WTC11 (cell line): ENCODE data around the gene SINHCAF. TPM values are rescaled to one million over a fixed set of nuclear protein-coding genes. Genes with fewer than 3 reads are reported as not detected.

Source experiments
- ATAC-seq: fragments of 200-7000 bp; cut with Tn5 transposase; 2 replicates; pipeline ENCODE4 v1.10.0; 2021; ENCODE audit warnings: mild to moderate bottlenecking, moderate library complexity
- CTCF ChIA-PET: fragments of 300-600 bp; sonication (Branson Sonifier 250); formaldehyde crosslinking; loops from one replicate; lab custom pipeline; 2021; ENCODE audit warnings: antibody characterized with exemption; lab: Charles Lee
- POLR2A ChIA-PET: fragments of 350-600 bp; sonication (Branson Sonifier 250); formaldehyde crosslinking; loops from one replicate; lab custom pipeline; 2021; ENCODE audit warnings: antibody characterized with exemption; lab: Charles Lee
- DNase-seq: peaks from one replicate; pipeline ENCODE4 v3.0.0; 2021; ENCODE audit warnings: low spot score
- H3K27ac Mint-ChIP-seq: 2 replicates; pipeline ENCODE4 v1.8.0; 2021; ENCODE audit warnings: mixed read lengths
- H3K27me3 Mint-ChIP-seq: 2 replicates; pipeline ENCODE4 v1.8.0; 2021; ENCODE audit warnings: low read depth, mild to moderate bottlenecking, moderate library complexity, mixed read lengths
- H3K36me3 Mint-ChIP-seq: 2 replicates; pipeline ENCODE4 v1.8.0; 2021; ENCODE audit warnings: mixed read lengths
- H3K4me1 Mint-ChIP-seq: 2 replicates; pipeline ENCODE4 v1.8.0; 2022; ENCODE audit warnings: mixed read lengths
- H3K4me3 Mint-ChIP-seq: 2 replicates; pipeline ENCODE4 v1.8.0; 2021; ENCODE audit warnings: mild to moderate bottlenecking, moderate library complexity, mixed read lengths
- H3K9me3 Mint-ChIP-seq: 2 replicates; pipeline ENCODE4 v1.8.0; 2021; ENCODE audit warnings: mixed read lengths
- CREB1 ChIP-seq: sonication (generic); formaldehyde crosslinking; IDR thresholded peaks from 2 replicates; pipeline ENCODE4 v1.8.0; 2023; ENCODE audit warnings: mild to moderate bottlenecking, missing genetic modification reagents
- ELF4 ChIP-seq: sonication (generic); formaldehyde crosslinking; IDR thresholded peaks from 2 replicates; pipeline ENCODE4 v1.8.1; 2022; ENCODE audit warnings: low read depth, mild to moderate bottlenecking, moderate library complexity, missing genetic modification reagents
- EMX1 ChIP-seq: fragments of 250-450 bp; sonication (Bioruptor Pico); IDR thresholded peaks from 2 replicates; pipeline ENCODE4 v1.8.0; 2021; ENCODE audit warnings: mild to moderate bottlenecking
- ETV6 ChIP-seq: sonication (generic); formaldehyde crosslinking; IDR thresholded peaks from 2 replicates; pipeline ENCODE4 v1.8.1; 2022; ENCODE audit warnings: mild to moderate bottlenecking, missing genetic modification reagents
- GTF2I ChIP-seq: fragments of 250-450 bp; sonication (Bioruptor Pico); conservative IDR thresholded peaks from 2 replicates; pipeline ENCODE4 v1.4.0; 2021; ENCODE audit warnings: mild to moderate bottlenecking
- IRF2 ChIP-seq: sonication (generic); formaldehyde crosslinking; IDR thresholded peaks from 2 replicates; pipeline ENCODE4 v1.8.0; 2022; ENCODE audit warnings: low read depth, missing genetic modification reagents, borderline replicate concordance
- MXD4 ChIP-seq: fragments of 250-450 bp; sonication (Bioruptor Pico); IDR thresholded peaks from 2 replicates; pipeline ENCODE4 v1.8.0; 2021; ENCODE audit warnings: mild to moderate bottlenecking, moderate library complexity, borderline replicate concordance
- NFE2L1 ChIP-seq: sonication (generic); formaldehyde crosslinking; IDR thresholded peaks from 2 replicates; pipeline ENCODE4 v1.8.1; 2023; ENCODE audit warnings: missing genetic modification reagents
- ZBTB21 ChIP-seq: sonication (generic); formaldehyde crosslinking; IDR thresholded peaks from 2 replicates; pipeline ENCODE4 v1.8.1; 2023; ENCODE audit warnings: mild to moderate bottlenecking, missing genetic modification reagents, borderline replicate concordance
- ZNF423 ChIP-seq: fragments of 250-450 bp; sonication (Bioruptor Pico); IDR thresholded peaks from 2 replicates; pipeline ENCODE4 v2.1.2; 2022; ENCODE audit warnings: mild to moderate bottlenecking, moderate library complexity
- total RNA-seq: library from RNA; stranded (reverse); gene quantifications from 3 replicates; pipeline ENCODE4 v1.2.3, GENCODE V29; 2021
- TF ChIP-seq, protein P1 (sequence below): sonication (generic); formaldehyde crosslinking; IDR thresholded peaks from 2 replicates; pipeline ENCODE4 v1.8.0; 2023; ENCODE audit warnings: missing genetic modification reagents, mild to moderate bottlenecking, borderline replicate concordance
- TF ChIP-seq, protein P2 (sequence below): sonication (generic); formaldehyde crosslinking; IDR thresholded peaks from 2 replicates; pipeline ENCODE4 v1.8.0; 2023; ENCODE audit warnings: missing genetic modification reagents
- TF ChIP-seq, protein P3 (sequence below): sonication (generic); formaldehyde crosslinking; IDR thresholded peaks from 2 replicates; pipeline ENCODE4 v1.8.0; 2022; ENCODE audit warnings: mild to moderate bottlenecking, missing genetic modification reagents
- TF ChIP-seq, protein P4 (sequence below): sonication (generic); formaldehyde crosslinking; IDR thresholded peaks from 2 replicates; pipeline ENCODE4 v1.8.1; 2022; ENCODE audit warnings: missing genetic modification reagents, borderline replicate concordance
- TF ChIP-seq, protein P5 (sequence below): sonication (generic); formaldehyde crosslinking; IDR thresholded peaks from 2 replicates; pipeline ENCODE4 v1.8.1; 2022; ENCODE audit warnings: mild to moderate bottlenecking, missing genetic modification reagents, moderate library complexity, borderline replicate concordance
- TF ChIP-seq, protein P6 (sequence below): sonication (generic); formaldehyde crosslinking; IDR thresholded peaks from 2 replicates; pipeline ENCODE4 v1.8.1; 2023; ENCODE audit warnings: mild to moderate bottlenecking, missing genetic modification reagents, borderline replicate concordance

The SINHCAF gene
- total RNA-seq, 1 experiment from 2014 or later: 407 TPM

DNA sequence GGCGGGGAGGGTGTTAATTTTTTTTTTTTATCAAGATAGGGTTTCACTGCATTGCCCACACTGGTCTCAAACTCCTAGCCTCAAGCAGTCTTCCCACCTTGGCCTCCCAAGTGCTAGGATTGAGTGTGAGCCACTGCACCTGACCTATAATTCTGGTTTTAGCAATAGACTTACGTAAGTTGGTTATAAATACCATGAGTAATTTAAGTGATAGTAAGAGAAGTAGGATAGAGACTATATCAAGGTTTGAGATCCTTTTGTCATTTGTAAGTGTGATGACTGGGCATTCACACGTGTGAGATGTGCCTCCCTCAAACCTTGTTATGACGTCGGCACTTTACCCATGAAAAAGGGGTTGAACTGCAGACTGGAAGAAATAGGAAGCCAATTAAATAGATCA, 22.5 kb downstream of the SINHCAF start (continued):
- TF ChIP-seq, protein P1, sequence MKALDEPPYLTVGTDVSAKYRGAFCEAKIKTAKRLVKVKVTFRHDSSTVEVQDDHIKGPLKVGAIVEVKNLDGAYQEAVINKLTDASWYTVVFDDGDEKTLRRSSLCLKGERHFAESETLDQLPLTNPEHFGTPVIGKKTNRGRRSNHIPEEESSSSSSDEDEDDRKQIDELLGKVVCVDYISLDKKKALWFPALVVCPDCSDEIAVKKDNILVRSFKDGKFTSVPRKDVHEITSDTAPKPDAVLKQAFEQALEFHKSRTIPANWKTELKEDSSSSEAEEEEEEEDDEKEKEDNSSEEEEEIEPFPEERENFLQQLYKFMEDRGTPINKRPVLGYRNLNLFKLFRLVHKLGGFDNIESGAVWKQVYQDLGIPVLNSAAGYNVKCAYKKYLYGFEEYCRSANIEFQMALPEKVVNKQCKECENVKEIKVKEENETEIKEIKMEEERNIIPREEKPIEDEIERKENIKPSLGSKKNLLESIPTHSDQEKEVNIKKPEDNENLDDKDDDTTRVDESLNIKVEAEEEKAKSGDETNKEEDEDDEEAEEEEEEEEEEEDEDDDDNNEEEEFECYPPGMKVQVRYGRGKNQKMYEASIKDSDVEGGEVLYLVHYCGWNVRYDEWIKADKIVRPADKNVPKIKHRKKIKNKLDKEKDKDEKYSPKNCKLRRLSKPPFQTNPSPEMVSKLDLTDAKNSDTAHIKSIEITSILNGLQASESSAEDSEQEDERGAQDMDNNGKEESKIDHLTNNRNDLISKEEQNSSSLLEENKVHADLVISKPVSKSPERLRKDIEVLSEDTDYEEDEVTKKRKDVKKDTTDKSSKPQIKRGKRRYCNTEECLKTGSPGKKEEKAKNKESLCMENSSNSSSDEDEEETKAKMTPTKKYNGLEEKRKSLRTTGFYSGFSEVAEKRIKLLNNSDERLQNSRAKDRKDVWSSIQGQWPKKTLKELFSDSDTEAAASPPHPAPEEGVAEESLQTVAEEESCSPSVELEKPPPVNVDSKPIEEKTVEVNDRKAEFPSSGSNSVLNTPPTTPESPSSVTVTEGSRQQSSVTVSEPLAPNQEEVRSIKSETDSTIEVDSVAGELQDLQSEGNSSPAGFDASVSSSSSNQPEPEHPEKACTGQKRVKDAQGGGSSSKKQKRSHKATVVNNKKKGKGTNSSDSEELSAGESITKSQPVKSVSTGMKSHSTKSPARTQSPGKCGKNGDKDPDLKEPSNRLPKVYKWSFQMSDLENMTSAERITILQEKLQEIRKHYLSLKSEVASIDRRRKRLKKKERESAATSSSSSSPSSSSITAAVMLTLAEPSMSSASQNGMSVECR (CRISPR knock-in tag): no peak
- TF ChIP-seq ELF4 (CRISPR knock-in tag) (no peak), ZNF423 (CRISPR knock-in tag) (no peak), ETV6 (no peak)
- TF ChIP-seq, protein P2, sequence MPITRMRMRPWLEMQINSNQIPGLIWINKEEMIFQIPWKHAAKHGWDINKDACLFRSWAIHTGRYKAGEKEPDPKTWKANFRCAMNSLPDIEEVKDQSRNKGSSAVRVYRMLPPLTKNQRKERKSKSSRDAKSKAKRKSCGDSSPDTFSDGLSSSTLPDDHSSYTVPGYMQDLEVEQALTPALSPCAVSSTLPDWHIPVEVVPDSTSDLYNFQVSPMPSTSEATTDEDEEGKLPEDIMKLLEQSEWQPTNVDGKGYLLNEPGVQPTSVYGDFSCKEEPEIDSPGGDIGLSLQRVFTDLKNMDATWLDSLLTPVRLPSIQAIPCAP: no peak
- TF ChIP-seq, all 79 proteins: peak for 0

DNA sequence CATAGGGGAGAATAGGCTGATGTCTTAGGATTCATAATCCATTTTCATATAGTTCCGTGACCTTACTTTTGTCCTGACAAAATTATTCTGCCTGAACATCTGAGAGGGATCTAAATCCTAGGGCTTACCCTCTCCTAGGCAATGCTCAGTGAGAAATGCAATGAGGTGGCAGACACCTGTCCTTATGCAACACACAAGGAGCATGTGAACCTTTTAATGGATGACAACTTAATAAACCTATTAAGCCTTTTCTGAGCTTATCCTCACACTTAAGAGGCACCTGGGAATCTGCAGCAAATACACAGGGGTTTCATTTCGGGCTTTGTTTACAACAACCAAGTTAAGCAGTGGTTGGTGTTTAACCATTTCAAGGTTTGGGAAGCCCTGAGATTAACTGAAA, 24.6 kb downstream of the SINHCAF start:
- CTCF ChIA-PET: interaction anchor here (0.9 kb wide), 1 partner anchor 29 kb away, joined by 3 read pairs; no protein-coding TSS in a partner anchor
- no peak for TF ChIP-seq MXD4 (CRISPR knock-in tag)
- no peak for TF ChIP-seq CREB1
- TF ChIP-seq, protein P3, sequence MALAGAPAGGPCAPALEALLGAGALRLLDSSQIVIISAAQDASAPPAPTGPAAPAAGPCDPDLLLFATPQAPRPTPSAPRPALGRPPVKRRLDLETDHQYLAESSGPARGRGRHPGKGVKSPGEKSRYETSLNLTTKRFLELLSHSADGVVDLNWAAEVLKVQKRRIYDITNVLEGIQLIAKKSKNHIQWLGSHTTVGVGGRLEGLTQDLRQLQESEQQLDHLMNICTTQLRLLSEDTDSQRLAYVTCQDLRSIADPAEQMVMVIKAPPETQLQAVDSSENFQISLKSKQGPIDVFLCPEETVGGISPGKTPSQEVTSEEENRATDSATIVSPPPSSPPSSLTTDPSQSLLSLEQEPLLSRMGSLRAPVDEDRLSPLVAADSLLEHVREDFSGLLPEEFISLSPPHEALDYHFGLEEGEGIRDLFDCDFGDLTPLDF (CRISPR knock-in tag): no peak
- TF ChIP-seq EMX1: no peak
- no peak for TF ChIP-seq GTF2I (CRISPR knock-in tag)
- TF ChIP-seq, protein P4, sequence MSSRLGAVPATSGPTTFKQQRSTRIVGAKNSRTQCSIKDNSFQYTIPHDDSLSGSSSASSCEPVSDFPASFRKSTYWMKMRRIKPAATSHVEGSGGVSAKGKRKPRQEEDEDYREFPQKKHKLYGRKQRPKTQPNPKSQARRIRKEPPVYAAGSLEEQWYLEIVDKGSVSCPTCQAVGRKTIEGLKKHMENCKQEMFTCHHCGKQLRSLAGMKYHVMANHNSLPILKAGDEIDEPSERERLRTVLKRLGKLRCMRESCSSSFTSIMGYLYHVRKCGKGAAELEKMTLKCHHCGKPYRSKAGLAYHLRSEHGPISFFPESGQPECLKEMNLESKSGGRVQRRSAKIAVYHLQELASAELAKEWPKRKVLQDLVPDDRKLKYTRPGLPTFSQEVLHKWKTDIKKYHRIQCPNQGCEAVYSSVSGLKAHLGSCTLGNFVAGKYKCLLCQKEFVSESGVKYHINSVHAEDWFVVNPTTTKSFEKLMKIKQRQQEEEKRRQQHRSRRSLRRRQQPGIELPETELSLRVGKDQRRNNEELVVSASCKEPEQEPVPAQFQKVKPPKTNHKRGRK (CRISPR knock-in tag): no peak
- TF ChIP-seq, protein P1 (CRISPR knock-in tag): no peak
- TF ChIP-seq, protein P5, sequence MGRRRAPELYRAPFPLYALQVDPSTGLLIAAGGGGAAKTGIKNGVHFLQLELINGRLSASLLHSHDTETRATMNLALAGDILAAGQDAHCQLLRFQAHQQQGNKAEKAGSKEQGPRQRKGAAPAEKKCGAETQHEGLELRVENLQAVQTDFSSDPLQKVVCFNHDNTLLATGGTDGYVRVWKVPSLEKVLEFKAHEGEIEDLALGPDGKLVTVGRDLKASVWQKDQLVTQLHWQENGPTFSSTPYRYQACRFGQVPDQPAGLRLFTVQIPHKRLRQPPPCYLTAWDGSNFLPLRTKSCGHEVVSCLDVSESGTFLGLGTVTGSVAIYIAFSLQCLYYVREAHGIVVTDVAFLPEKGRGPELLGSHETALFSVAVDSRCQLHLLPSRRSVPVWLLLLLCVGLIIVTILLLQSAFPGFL (CRISPR knock-in tag): no peak
- no peak for TF ChIP-seq NFE2L1 (CRISPR knock-in tag)
- no peak for TF ChIP-seq IRF2
- TF ChIP-seq, protein P6, sequence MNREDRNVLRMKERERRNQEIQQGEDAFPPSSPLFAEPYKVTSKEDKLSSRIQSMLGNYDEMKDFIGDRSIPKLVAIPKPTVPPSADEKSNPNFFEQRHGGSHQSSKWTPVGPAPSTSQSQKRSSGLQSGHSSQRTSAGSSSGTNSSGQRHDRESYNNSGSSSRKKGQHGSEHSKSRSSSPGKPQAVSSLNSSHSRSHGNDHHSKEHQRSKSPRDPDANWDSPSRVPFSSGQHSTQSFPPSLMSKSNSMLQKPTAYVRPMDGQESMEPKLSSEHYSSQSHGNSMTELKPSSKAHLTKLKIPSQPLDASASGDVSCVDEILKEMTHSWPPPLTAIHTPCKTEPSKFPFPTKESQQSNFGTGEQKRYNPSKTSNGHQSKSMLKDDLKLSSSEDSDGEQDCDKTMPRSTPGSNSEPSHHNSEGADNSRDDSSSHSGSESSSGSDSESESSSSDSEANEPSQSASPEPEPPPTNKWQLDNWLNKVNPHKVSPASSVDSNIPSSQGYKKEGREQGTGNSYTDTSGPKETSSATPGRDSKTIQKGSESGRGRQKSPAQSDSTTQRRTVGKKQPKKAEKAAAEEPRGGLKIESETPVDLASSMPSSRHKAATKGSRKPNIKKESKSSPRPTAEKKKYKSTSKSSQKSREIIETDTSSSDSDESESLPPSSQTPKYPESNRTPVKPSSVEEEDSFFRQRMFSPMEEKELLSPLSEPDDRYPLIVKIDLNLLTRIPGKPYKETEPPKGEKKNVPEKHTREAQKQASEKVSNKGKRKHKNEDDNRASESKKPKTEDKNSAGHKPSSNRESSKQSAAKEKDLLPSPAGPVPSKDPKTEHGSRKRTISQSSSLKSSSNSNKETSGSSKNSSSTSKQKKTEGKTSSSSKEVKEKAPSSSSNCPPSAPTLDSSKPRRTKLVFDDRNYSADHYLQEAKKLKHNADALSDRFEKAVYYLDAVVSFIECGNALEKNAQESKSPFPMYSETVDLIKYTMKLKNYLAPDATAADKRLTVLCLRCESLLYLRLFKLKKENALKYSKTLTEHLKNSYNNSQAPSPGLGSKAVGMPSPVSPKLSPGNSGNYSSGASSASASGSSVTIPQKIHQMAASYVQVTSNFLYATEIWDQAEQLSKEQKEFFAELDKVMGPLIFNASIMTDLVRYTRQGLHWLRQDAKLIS (CRISPR knock-in tag): no peak
- no peak for TF ChIP-seq ZBTB21
- POLR2A ChIA-PET: interaction anchor here (0.9 to 1.0 kb wide), 2 partner anchors 25 to 81 kb away, joined by 3 read pairs; no protein-coding TSS in a partner anchor
- no peak overlapping the region for H3K4me3 Mint-ChIP-seq
- no peaks in the 10 kb centered on the region for H3K27me3 Mint-ChIP-seq
- no peak overlapping the region for H3K27ac Mint-ChIP-seq
- DNase-seq: no peak
- H3K36me3 Mint-ChIP-seq: peaks cover 76% of the 10 kb centered on the region
- ATAC-seq: no peak
- no peaks in the 10 kb centered on the region for H3K9me3 Mint-ChIP-seq
- H3K4me1 Mint-ChIP-seq: peaks cover 69% of the 10 kb centered on the region
